K562 (cell line): Measurements from ENCODE around the gene CEP95. TPM values are rescaled to one million over a fixed set of nuclear protein-coding genes. Genes with fewer than 3 reads are reported as not detected.
A peak's percentile ranks its signal among the peaks of the same experiment; 100 is the strongest.

Source experiments
- CC2D1A ChIP-seq: fragments of 450-650 bp; IDR thresholded peaks from 2 replicates; pipeline ENCODE4 v1.6.1; 2017; ENCODE audit warnings: mild to moderate bottlenecking
- CCNT2 ChIP-seq: IDR thresholded peaks from 2 replicates; pipeline ENCODE4 v1.6.1; 2011; ENCODE audit warnings: borderline replicate concordance, low read depth, mild to moderate bottlenecking, moderate library complexity, mixed read lengths, low read length; ENCODE audit not compliant: insufficient read length; ENCODE audit errors: extremely low read depth
- DDX20 ChIP-seq: fragments of 450-650 bp; IDR thresholded peaks from 2 replicates; pipeline ENCODE4 v1.6.1; 2016; ENCODE audit warnings: missing genetic modification characterization, low read depth, mild to moderate bottlenecking, missing compliant biosample characterization, moderate library complexity
- ETS2 ChIP-seq: IDR thresholded peaks from 2 replicates; pipeline ENCODE4 v1.6.1; 2016; ENCODE audit warnings: borderline replicate concordance, missing genetic modification characterization, mild to moderate bottlenecking, moderate library complexity, missing compliant biosample characterization; ENCODE audit not compliant: poor library complexity, severe bottlenecking
- NBN ChIP-seq: fragments of 450-650 bp; IDR thresholded peaks from 2 replicates; pipeline ENCODE4 v1.6.1; 2016; ENCODE audit warnings: low read depth, mild to moderate bottlenecking
- NFE2L1 ChIP-seq: fragments of 450-650 bp; IDR thresholded peaks from 2 replicates; pipeline ENCODE4 v1.6.1; 2016; ENCODE audit warnings: missing genetic modification characterization, low read depth, mild to moderate bottlenecking, missing compliant biosample characterization, moderate library complexity, borderline replicate concordance
- SMARCA4 ChIP-seq: fragments of 450-650 bp; IDR thresholded peaks from 2 replicates; pipeline ENCODE4 v1.6.1; 2016
- TAF1 ChIP-seq: IDR thresholded peaks from 2 replicates; pipeline ENCODE4 v1.6.1; 2011; ENCODE audit warnings: mild to moderate bottlenecking, low read length, moderate library complexity; ENCODE audit not compliant: insufficient read depth, control insufficient read depth, severe bottlenecking; ENCODE audit errors: extremely low read depth
- ZNF311 ChIP-seq: fragments of 250-450 bp; sonication (Bioruptor Pico); IDR thresholded peaks from 2 replicates; pipeline ENCODE4 v1.4.0; 2020; ENCODE audit warnings: mild to moderate bottlenecking, moderate library complexity
- ZNF347 ChIP-seq: fragments of 450-650 bp; formaldehyde crosslinking; IDR thresholded peaks from 2 replicates; pipeline ENCODE4 v1.4.0; 2020; ENCODE audit warnings: low read depth, mild to moderate bottlenecking, moderate library complexity
- ZNF75A ChIP-seq: fragments of 450-650 bp; formaldehyde crosslinking; IDR thresholded peaks from 2 replicates; pipeline ENCODE4 v1.4.0; 2020; ENCODE audit warnings: mild to moderate bottlenecking
- ZNF764 ChIP-seq: fragments of 250-450 bp; sonication (Bioruptor Pico); IDR thresholded peaks from 2 replicates; pipeline ENCODE4 v1.4.0; 2020; ENCODE audit warnings: low read depth, mild to moderate bottlenecking, moderate library complexity
- polyA plus RNA-seq, 8 experiments: library from polyadenylated mRNA; depleted of rRNA in 4 of 8; stranded (reverse) in 5 of 8; unstranded in 3 of 8; fragments of >200 nt; fragmentation: Nextera tagmentation in 2 of 8; fragmentation: Illumina TruSeq in 1 of 8; extraction: Ambion mirVana in 2 of 8; extraction: Trizol in 1 of 8; gene quantifications; 2 replicates each; pipeline versions ENCODE4 v1.2.1 to v1.2.3, GENCODE V29; 2011 to 2014; ENCODE audit warnings: inconsistent platforms in 1 of 8, missing spikeins in 1 of 8
- total RNA-seq, 7 experiments: library from RNA; depleted of rRNA in 6 of 7; stranded (reverse); fragments of >200 nt in 6 of 7; fragmentation: Illumina TruSeq in 2 of 7; extraction: Trizol in 2 of 7; gene quantifications; 2 replicates each; pipeline versions ENCODE4 v1.2.1 to v1.2.3, GENCODE V29; 2011 to 2021; ENCODE audit warnings: low replicate concordance in 1 of 7
- TF ChIP-seq, protein P1 (sequence below): IDR thresholded peaks from 2 replicates; pipeline ENCODE4 v1.6.1; 2016; ENCODE audit warnings: missing genetic modification characterization, missing compliant biosample characterization
- TF ChIP-seq, protein P2 (sequence below): fragments of 250-450 bp; sonication (Bioruptor Pico); IDR thresholded peaks from 2 replicates; pipeline ENCODE4 v1.5.0; 2021; ENCODE audit warnings: mild to moderate bottlenecking, moderate library complexity
- TF ChIP-seq, protein P3 (sequence below): sonication (generic); formaldehyde crosslinking; IDR thresholded peaks from 2 replicates; pipeline ENCODE4 v1.8.1; 2023; ENCODE audit warnings: mild to moderate bottlenecking, missing genetic modification reagents, moderate library complexity
- TF ChIP-seq, protein P4 (sequence below): fragments of 250-450 bp; sonication (Bioruptor Pico); IDR thresholded peaks from 2 replicates; pipeline ENCODE4 v1.8.0; 2021; ENCODE audit warnings: moderate library complexity, mild to moderate bottlenecking, inconsistent platforms
- TF ChIP-seq, protein P5 (sequence below): sonication (generic); IDR thresholded peaks from 2 replicates; pipeline ENCODE4 v1.6.1; 2016

Gene CEP95
- total and polyA plus RNA-seq, 9 of the 15 experiments (the other 6 are each of a cell fraction or from before 2014, with no cell fraction given): 26.7 to 80.7 (median 56.9) TPM

DNA sequence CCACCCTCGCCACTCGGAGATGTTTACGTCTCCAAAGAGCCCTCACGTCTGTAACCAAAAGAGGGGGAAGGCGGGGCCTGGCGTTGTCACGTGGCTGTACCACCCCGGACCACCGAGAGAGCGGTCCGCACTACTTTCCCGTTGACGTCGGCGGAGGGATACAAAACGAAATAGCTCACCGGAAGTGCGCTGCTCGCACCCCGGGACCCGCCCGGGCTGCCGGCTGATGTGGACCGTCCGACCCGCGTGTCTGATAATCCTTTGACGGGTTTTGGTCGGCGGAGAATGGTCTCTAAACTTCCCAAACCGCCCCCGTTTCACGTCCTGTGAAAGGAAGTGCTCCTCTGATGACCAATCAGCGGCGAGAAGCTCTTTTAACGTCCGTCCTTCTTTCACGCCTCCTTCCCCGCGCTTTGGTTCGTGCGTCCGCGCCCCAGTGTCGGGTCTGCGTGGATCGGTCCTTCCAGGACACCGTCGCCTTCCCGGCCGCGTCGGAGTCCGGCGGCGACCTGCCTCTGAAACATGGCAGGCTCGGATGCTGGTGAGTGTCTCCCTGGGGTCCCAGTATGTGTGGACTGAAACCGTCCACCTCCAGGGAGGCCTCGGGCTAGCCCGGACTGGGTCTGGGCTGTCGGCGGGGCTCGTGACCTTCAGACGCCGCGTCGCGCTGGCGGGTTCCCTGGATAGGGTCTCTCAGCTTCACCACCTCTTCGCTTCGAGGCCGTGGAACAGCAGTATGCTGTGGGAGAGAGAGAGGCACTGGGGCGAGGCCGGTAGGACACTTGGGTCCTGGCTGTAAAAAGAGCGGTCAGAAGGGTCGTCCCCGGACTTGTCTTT lies at the start of gene CEP95 (continued):
- TF ChIP-seq, protein P1, sequence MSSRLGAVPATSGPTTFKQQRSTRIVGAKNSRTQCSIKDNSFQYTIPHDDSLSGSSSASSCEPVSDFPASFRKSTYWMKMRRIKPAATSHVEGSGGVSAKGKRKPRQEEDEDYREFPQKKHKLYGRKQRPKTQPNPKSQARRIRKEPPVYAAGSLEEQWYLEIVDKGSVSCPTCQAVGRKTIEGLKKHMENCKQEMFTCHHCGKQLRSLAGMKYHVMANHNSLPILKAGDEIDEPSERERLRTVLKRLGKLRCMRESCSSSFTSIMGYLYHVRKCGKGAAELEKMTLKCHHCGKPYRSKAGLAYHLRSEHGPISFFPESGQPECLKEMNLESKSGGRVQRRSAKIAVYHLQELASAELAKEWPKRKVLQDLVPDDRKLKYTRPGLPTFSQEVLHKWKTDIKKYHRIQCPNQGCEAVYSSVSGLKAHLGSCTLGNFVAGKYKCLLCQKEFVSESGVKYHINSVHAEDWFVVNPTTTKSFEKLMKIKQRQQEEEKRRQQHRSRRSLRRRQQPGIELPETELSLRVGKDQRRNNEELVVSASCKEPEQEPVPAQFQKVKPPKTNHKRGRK (tag): no peak
- TF ChIP-seq TAF1 (peak; percentile 76), ZNF347 (no peak), ETS2 (tag) (peak; percentile 92), NBN (peak; percentile 89), DDX20 (tag) (no peak), ZNF311 (CRISPR knock-in tag) (no peak), CCNT2 (peak; percentile 35), SMARCA4 (peak; percentile 15; the same call in 1 of the 2 replicates), ZNF764 (CRISPR knock-in tag) (no peak), NFE2L1 (tag) (no peak), CC2D1A (peak; percentile 100), ZNF75A (CRISPR knock-in tag) (no peak)
- TF ChIP-seq, protein P2, sequence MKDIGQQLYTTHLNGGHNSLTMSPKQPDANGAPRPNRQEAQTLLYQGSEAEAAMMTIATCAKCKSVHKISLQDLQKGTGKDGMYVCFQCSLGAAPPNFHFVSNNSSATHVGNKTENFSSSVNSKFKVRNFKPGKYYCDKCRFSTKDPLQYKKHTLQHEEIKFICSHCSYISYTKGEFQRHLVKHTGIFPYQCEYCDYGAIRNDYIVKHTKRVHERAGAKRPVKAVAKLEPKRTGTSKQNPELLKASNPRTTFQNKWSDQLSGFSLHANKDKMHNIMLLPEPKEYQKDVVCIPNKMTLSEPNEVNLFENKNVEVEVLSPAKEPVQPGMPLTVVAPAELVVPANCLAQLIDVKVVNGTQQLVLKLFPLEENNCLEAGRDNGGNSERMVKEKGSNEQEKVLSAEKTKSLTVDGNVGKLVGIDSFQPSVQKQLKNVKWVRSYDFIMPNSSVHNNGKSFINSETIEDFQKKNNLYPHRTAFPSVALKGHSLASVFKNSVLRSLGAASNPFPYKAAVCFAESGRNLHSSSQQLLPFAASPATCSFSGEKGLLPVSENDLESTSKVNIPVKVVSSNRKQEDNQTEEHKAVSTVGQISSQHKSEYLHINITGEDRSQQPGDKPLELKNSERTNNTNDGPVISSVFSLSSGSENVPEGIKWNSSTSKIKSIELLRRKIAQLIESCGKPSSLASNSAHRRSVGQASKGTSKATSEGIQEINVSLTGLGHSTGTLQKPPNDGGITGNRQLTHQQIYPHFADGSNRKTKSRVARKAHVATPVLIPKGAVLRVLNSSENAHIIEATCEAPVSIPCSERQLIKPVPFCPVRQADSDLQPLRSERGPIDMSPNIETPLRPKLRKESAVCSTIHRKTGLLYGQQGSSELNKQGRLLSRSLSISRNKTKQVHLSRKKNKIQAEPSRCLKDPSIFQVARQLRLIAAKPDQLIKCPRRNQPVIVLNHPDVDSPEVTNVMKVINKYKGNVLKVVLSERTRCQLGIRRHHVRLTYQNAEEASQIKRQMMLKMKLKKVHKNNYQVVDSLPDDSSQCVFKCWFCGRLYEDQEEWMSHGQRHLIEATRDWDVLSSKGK: no peak
- TF ChIP-seq, protein P3, sequence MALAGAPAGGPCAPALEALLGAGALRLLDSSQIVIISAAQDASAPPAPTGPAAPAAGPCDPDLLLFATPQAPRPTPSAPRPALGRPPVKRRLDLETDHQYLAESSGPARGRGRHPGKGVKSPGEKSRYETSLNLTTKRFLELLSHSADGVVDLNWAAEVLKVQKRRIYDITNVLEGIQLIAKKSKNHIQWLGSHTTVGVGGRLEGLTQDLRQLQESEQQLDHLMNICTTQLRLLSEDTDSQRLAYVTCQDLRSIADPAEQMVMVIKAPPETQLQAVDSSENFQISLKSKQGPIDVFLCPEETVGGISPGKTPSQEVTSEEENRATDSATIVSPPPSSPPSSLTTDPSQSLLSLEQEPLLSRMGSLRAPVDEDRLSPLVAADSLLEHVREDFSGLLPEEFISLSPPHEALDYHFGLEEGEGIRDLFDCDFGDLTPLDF (CRISPR knock-in tag): peak; percentile 53; the same call in 1 of the 2 replicates
- TF ChIP-seq, protein P4, sequence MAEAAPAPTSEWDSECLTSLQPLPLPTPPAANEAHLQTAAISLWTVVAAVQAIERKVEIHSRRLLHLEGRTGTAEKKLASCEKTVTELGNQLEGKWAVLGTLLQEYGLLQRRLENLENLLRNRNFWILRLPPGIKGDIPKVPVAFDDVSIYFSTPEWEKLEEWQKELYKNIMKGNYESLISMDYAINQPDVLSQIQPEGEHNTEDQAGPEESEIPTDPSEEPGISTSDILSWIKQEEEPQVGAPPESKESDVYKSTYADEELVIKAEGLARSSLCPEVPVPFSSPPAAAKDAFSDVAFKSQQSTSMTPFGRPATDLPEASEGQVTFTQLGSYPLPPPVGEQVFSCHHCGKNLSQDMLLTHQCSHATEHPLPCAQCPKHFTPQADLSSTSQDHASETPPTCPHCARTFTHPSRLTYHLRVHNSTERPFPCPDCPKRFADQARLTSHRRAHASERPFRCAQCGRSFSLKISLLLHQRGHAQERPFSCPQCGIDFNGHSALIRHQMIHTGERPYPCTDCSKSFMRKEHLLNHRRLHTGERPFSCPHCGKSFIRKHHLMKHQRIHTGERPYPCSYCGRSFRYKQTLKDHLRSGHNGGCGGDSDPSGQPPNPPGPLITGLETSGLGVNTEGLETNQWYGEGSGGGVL: no peak
- TF ChIP-seq, protein P5, sequence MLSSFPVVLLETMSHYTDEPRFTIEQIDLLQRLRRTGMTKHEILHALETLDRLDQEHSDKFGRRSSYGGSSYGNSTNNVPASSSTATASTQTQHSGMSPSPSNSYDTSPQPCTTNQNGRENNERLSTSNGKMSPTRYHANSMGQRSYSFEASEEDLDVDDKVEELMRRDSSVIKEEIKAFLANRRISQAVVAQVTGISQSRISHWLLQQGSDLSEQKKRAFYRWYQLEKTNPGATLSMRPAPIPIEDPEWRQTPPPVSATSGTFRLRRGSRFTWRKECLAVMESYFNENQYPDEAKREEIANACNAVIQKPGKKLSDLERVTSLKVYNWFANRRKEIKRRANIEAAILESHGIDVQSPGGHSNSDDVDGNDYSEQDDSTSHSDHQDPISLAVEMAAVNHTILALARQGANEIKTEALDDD: no peak
